ENCODE results near the gene TDP1.

TDP1 gene

DNA sequence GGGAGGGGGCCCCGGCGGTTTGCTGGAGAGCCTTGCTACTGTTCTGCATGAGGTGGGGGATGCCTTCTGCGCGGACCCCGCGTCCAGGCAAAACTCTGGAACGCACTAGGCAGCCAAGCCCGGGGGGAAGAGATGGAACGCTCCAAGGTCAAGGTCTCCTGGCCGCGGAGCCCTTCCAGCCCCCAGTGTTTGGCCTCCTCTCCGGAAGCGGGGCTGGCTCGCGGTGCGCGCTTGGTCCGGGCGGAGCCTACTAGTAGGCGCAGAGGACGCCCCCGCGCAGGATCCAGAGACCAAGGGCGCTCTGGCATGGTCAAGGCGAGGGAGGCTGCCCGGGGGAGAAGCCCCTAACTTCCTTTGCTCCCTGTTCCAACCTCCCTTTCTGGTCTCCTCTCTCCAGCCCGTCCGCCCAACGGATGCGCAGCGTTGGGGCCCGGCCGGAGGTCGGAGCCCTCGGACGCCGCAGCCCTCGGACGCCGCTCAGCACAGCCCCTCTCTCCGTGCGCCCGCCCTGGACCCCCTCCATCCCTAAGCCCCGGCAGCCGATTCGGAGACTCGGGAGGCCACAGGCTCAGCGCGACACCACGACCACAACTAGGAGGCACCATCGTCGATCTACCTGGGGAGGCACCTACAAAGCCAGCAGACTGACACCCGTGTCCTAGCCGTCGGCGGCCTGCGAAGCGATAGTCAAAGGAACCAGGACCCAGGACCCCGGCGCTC lies 105.4 kb downstream of the TDP1 start:
- no peak for TF ChIP-seq CTCF (IDR thresholded peaks at IDR 0.05; ENCODE audit: low read depth, low read length, missing control alignments)
- no peak for DNase-seq (ENCODE audit: extremely low read depth, low read depth)
- peak overlapping the region; percentile 35 for H3K4me3 ChIP-seq (replicated peaks; ENCODE audit: low read depth, low read length)

DNA sequence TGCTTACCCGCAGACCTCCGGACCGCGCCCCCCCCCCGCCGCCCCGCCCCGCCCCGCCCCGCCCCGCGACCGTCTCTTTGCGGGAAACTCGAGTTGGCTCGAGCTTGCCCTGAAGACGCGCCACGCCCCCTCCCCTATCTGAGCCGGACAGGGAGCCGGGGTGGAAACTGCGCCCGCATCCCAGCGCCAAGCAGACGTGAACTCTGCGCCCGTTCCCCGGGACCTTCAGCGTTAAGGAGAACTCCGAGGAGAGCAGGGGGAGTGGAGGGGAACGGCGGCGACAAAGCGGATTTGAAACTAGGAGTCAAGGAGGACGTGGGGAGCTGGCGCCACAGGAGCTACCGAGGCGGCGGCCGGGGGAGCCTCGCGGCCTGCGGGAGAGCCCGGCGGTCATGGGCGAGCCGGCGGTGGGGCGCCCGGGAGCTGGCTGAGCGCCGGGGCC lies 106.0 kb downstream of the TDP1 start, which contains the start of gene KCNK13:
TSS of gene KCNK13 (plus strand) at position 310 of the 442 bp plus-strand sequence. CDS start 212 bp downstream, outside the sequence.
- TF ChIP-seq CTCF (IDR thresholded peaks at IDR 0.05; ENCODE audit: low read depth, low read length, missing control alignments), result no peak
- DNase-seq (ENCODE audit: extremely low read depth, low read depth), result no peak
- peak within 1 kb of the TSS; percentile 35 for H3K4me3 ChIP-seq (replicated peaks; ENCODE audit: low read depth, low read length)

- TF ChIP-seq CTCF (IDR thresholded peaks at IDR 0.05; ENCODE audit: low read depth, low read length, missing control alignments), result no peak
- no peak overlapping the region for H3K4me3 ChIP-seq (replicated peaks; ENCODE audit: low read depth, low read length)
- no peak for DNase-seq (ENCODE audit: extremely low read depth, low read depth)
Observed at GRCh38 chr14:90062127-90062794, 106.5 kb downstream of the TDP1 start.

- DNase-seq (ENCODE audit: extremely low read depth, low read depth), result no peak
- TF ChIP-seq CTCF (IDR thresholded peaks at IDR 0.05; ENCODE audit: low read depth, low read length, missing control alignments), result no peak
- H3K4me3 ChIP-seq (replicated peaks; ENCODE audit: low read depth, low read length), result no peak overlapping the region
Observed at GRCh38 chr14:90062822-90063539, 107.3 kb downstream of the TDP1 start.

DNA sequence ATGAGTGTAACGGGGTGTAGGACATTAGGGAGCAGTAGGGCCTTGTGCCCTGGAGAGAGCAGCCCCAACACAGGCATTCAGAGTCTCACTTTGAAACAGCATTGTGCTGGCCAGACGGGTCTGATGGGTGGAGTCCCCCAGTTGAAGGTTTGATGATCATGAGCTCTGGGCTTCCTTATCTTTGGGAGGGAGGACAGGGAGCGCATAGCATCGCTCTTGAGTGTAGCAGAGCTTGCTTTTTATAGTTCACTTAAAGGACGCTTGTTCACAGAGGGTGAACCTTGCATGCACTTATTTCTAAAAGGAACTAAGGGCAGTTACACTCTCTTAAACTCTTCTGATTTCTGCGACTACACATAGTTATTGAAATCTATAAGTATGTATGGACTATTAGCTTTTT lies 116.6 kb downstream of the TDP1 start:
- H3K4me3 ChIP-seq (replicated peaks; ENCODE audit: low read depth, low read length), result no peak overlapping the region
- no peak for TF ChIP-seq CTCF (IDR thresholded peaks at IDR 0.05; ENCODE audit: low read depth, low read length, missing control alignments)
- no peak for DNase-seq (ENCODE audit: extremely low read depth, low read depth)

GRCh38 chr14:90079576-90079975 lies 123.8 kb downstream of the TDP1 start:
- H3K4me3 ChIP-seq (replicated peaks; ENCODE audit: low read depth, low read length), result no peak overlapping the region
- TF ChIP-seq CTCF (IDR thresholded peaks at IDR 0.05; ENCODE audit: low read depth, low read length, missing control alignments), result no peak

More at GRCh38 chr14:90079576-90079975, 123.8 kb downstream of the TDP1 start:
- no peak for DNase-seq (ENCODE audit: extremely low read depth, low read depth)

Measured in HFF-Myc (cell line).